VCaP (cell line): Measurements from ENCODE around the gene GAB2.

Experiments used
- H3K27ac ChIP-seq: fragments of 450-650 bp; 2 replicates; pipeline ENCODE4 v1.5.1; 2017
- TF ChIP-seq, protein P1 (sequence below): fragments of 450-650 bp; conservative IDR thresholded peaks from 2 replicates; pipeline ENCODE4 v1.5.1; 2017; ENCODE audit warnings: mild to moderate bottlenecking, moderate library complexity

GAB2 gene

DNA sequence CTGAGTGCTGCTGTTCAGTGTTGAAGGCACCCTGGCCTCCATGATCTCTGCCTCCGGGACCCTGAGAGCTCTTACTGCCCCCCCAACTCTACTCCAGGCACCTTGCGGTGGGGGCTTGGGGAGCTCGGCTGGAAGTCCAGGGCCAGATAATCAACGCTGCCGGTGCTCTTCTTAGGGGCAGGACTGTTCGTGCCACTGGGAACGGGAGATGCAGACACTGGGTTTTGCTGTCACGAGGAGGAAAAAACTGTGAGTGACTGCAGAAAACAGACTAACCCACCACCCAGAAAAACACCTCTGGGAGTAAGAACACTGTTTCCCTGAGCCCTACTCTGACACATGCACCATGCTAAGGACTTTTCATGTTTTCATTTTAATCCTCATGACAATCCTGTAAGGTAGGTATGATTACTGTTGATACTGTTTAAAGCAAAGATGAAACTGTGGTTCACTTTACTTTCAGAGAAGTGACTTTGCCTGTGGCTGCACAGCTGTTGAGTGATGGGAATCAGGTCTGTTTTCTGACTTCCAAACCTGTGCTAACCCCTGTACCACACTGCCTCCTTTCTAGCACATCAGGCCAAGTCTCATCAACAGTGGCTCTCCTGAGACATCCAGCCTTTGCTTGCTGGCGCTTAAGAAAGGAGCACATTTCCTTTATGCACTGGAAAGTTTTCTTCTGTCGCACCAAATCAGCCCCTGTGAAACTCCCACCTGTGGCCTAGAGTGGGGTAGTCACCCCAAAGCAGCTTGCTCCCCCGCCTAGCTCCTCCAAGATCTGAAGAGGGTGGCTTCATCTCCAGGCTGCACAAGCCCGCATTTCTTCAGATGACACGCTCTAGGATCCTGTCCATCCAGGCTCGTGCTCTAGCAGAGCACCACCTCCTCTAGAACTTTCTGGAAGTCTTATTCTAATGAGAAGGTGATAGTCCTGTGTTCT lies 197.1 kb downstream of the GAB2 start:
- H3K27ac ChIP-seq, result no peak overlapping the region
- TF ChIP-seq, protein P1, sequence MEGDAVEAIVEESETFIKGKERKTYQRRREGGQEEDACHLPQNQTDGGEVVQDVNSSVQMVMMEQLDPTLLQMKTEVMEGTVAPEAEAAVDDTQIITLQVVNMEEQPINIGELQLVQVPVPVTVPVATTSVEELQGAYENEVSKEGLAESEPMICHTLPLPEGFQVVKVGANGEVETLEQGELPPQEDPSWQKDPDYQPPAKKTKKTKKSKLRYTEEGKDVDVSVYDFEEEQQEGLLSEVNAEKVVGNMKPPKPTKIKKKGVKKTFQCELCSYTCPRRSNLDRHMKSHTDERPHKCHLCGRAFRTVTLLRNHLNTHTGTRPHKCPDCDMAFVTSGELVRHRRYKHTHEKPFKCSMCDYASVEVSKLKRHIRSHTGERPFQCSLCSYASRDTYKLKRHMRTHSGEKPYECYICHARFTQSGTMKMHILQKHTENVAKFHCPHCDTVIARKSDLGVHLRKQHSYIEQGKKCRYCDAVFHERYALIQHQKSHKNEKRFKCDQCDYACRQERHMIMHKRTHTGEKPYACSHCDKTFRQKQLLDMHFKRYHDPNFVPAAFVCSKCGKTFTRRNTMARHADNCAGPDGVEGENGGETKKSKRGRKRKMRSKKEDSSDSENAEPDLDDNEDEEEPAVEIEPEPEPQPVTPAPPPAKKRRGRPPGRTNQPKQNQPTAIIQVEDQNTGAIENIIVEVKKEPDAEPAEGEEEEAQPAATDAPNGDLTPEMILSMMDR, result no peak

DNA sequence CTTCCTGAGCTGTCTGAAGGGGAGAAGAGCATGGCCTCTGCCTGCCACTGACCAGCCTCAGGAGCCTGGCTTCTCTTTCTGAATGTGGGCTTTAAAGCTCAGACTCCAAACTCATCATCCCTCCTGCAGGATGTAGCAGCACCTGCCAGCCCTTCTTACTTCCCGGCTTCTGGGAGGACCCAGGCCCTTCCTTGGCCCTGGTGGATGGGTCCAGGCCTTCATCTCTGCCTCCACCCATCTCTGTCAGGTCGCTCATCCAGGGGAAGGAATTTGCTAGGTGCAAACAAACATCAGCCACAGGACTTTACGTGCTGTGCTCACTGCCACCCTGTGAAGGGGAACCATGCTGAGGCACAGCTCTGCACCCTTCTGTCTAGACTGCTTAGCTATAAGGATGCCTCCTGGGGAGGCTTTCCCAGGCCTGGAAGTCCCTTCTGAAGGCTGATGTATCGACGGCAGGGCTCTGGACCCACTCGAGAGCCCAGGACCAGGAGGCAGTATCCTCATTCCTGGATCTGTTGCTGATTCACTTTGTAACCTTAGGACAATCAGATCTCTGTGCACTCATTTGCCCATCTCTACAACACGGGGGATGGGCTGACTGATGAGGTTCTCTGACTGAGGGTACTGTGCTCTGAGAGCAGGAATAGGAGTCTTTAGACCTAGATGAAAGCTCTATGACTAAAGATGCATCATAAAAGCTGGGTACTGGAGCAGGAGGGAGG lies 198.0 kb downstream of the GAB2 start:
- H3K27ac ChIP-seq, result no peak overlapping the region
- TF ChIP-seq, protein P1, result no peak

DNA sequence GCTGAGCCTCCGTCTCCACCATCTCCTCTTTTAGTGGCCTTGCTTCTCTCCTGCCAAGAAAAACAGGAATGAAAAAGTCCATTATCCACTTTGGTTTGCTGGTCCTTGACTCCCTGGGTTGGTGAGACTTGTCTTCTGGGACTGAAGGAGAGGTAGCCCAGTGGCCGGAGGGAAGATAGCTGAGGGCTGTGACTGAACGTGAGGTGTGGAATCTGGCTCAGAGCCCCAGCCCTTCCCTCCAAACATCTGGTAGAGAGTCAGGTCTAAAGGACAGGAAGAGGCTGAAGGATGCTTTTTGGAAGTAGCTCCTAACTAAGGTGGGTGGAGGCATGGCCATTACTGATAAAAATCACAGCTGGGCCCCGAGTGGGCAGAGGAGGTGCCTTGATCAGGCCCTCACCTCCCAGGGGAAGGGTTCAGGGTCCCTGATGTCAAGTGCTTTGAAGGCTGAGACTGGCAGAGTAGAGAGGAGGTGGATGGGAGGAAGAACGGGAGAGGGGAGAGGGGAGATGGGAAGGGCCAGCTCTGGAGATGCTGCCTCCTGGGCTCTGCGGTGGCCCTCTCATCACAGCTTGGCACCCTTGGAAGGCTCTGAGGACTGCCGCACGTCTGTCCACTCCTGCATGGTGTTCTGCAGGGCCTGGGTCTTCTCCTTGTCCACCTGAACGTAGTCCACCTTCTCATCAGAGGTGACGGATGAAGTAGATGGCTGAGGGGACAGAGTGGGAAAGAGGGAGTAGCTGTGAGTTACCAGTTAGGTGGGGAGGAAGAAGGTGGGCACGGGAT lies 198.7 kb downstream of the GAB2 start:
- TF ChIP-seq, protein P1, result no peak
- H3K27ac ChIP-seq, result no peak overlapping the region

DNA sequence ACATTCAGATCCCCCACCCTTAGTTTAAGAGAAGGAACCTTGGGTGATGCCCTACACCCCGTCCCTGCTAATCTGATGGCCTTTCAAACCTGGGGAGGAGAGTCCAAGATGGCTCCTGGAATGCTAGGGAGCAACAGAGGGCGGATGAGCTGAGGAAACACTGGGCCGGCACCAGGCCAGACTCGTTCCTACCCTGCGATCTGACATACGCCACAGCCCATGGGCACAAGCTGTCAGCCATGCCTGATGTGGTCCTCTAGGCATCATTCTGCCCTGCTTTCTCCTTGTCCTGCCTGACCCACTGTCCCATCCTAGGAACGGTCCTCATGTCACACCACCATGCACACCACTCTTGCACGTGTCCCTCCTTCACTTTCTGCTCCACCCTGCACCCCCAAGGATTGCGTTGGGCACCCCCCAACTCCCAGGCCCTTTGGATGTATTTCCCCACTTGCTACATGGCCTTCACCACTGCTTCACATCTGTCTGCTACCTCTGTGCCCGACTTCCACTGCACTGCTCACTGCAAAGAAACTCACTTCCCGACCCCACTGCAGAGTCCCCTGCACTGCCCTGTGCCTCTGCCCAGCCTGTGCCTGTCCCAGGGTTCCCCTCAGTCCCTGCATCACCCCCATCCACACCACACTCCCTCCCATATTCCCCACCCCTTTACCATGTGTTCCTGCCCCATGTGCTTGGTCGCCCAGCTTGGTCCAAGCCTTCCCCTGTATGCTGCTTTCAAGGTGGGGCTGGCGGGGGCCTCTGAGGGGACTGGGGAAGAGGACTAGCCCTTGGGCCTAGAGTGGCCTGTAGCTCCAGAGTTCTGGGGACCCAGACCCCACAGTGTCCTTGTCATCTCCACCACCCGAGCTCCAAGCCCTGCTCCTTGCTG lies 199.7 kb downstream of the GAB2 start:
- TF ChIP-seq, protein P1, result no peak
- no peak overlapping the region for H3K27ac ChIP-seq

DNA sequence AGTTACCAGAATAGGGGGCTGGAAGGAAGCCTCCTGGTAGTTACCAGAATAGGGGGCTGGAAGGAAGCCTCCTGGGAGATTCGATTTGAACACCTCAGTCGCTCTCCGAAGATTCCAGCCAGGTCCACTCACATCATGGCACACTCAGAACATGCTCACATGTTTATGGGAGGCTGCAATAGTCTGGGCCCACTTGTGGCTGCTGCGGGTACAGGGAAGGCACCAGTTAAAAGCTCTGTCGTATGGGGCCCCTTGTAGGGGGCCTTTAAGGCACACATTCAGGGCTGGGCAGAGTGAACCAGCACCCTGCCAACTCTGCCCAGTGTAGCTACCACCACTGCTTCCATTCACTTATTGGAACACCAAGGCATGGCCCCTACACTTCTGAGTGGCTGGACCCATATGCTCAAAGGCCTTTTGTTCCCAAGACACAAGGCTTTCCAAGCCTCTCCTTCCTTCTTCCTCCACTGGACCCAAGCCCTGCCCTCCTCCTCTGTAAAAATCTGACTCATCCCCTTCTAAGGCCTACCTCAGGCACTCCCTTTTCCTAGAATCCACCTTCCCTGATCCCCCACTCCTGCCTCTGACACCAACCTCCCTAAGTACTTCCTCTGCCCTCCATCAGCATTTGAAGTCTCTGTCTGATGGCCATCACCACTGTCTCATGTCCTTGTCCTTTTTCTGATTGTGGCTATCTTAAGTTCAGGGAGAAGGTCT lies 200.9 kb downstream of the GAB2 start:
- no peak overlapping the region for H3K27ac ChIP-seq

DNA sequence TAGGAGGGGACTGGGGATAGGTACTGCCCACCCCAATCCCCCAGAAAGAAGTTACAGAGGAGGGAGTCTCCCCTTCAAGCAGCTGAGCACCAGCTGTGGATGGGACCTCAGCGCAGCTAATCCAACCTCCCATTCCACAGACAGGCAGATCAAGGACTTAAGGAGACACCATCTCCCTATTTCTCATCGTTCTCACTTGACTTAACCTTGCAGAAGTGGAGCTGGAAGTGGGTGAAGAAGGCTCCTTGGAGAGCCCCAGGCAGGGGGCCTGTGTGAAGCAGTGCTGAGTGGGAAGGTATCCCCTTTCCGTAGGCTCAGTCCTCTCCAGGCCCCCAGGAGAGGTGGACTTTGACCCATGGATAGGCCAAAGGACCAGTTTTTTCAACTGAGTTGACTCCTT lies 201.6 kb downstream of the GAB2 start:
- H3K27ac ChIP-seq, result no peak overlapping the region
- TF ChIP-seq, protein P1, result no peak

More for the DNA sequence above, 200.9 kb downstream of the GAB2 start:
- TF ChIP-seq, protein P1, result no peak
